Astrocyte of the hippocampus (primary cell): ENCODE data around the gene MAP4K2.
"Not testable (repeated sequence)": the region's sequence is repeated elsewhere in the genome, so short reads cannot be mapped to it uniquely, and the experiment has no call there.

Experiments used
- DNase-seq: peaks from one replicate; pipeline ENCODE4 v3.0.0; 2011; ENCODE audit warnings: low read depth, low spot score

The MAP4K2 gene

DNA sequence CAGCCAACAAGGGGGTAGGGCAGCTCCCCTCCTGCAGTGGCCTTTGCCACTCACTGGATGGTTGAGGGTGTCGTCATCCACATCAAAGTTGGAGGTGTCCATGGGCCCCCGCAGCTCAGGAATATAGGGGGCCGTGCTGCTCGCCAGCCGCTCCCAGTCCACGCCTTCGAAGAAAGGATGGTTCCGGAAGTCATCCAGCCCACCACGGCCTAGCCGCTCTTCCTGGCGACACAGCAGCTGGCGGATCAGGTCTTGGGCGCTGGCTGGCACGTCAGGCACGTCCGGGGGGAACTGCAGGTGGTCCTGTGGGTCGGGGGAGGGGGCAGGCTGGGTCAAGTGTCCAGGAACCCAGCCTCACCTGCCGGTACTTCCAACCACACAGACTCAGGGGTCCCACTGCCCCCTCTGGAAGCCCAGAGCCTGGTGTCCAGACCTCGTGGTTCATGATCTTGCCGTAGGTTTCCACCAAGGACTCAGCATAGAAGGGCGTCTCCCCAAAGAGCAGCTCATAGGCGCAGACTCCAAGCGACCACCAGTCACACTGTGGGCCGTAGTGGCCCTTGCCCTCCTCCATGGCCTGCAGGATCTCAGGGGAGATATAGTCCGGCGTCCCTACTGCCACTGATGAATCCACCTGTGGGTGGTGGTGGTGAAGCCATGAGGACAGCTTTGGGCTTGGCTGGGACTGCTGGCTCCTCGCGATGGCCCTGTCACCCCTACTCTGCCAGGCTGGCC, 35.8 kb upstream of the MAP4K2 start:
- DNase-seq, result no peak

DNA sequence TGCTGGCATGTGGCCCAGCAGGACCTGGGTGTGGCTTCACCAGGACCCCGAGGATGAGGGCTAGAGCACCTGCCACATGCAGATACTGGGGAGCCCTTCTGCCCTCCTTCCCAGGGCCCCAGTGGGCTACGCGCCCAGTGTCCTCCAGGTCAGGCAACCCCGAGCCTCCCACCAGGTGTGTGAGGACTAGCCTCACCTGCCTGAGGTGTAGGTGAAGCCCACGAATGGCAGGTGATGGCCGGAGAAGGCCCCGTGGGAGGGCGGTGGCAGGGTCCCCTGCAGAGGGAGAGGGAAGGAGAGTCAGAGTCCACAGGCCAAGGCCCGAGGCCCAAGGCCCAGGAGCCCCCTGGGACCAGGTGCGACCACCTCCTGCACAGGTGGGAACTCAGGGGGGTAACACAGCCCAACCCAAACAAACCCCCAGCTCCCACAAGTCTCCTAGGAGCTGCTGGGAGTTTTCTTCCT, 34.9 kb upstream of the MAP4K2 start:
- no peak for DNase-seq

DNA sequence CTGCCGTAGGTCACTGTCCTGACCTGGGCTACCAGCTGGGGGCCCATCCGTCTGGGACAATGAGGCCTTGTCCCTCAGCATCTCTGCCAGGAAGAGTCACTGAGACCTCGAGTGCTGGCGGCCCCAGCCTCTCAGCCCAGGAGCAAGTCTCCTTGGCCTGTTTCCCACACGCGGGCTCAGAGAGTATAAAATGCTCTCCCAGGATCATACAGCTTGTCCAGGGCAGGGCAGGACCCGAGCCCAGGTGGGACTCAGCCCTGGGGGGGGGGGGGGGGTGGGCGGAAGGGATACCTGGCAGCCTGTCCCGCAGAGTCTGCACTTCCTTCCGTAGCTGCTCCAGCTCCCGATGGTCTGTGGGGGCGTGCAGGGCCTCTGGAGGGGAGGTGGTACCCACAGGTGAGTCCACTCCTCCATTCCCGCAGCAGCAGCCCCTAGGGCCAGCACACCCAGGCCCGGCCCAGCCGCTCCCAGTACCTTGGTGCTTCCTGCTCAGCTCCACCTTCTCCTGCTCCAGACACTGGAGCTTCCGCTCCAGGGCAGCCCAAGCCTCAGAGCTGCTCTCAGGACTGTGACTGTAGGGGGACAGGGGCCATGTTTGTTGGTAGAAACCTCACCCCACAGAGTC, 33.5 kb upstream of the MAP4K2 start:
- DNase-seq, result no peak

DNA sequence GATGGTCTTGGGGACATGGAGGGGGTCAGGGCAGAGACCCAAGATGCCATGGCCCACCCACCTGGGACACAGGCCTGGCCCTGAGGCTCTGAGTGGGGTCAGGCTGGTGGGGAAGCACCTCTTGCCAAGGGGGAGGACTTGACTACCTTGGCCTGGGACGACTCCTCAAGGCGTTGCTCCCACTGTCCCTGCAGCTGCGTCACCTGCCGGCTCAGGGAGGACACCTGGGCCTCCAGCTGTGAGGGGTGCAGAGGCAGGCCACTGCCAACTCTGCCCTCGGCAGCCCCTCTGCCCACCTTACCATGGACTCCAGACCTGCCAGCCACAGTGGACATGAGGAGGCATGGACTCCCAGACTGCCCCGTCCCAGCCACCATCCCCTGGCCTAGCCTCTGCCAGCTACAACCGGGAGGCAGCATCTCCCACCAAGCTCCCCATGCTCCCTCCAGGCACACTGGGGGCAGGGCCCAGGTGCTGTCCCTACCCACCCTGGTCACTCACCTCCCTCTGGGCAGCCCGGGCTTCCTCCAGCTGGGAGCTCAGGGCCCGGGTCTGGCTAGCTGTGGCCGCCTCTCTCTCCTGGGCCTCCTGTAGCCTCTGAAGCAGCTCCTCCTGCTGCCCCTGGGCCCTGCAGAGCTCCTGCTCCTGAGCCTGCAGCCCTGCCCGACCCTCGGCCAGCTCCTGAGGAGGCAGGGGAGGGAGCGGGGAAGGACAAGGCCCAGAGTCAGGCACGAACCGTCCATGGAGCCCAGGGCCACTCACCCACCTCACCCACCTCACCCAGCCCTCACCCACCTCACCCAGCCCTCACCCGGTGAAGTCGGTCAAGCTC, 32.8 kb upstream of the MAP4K2 start:
- DNase-seq, result no peak

DNA sequence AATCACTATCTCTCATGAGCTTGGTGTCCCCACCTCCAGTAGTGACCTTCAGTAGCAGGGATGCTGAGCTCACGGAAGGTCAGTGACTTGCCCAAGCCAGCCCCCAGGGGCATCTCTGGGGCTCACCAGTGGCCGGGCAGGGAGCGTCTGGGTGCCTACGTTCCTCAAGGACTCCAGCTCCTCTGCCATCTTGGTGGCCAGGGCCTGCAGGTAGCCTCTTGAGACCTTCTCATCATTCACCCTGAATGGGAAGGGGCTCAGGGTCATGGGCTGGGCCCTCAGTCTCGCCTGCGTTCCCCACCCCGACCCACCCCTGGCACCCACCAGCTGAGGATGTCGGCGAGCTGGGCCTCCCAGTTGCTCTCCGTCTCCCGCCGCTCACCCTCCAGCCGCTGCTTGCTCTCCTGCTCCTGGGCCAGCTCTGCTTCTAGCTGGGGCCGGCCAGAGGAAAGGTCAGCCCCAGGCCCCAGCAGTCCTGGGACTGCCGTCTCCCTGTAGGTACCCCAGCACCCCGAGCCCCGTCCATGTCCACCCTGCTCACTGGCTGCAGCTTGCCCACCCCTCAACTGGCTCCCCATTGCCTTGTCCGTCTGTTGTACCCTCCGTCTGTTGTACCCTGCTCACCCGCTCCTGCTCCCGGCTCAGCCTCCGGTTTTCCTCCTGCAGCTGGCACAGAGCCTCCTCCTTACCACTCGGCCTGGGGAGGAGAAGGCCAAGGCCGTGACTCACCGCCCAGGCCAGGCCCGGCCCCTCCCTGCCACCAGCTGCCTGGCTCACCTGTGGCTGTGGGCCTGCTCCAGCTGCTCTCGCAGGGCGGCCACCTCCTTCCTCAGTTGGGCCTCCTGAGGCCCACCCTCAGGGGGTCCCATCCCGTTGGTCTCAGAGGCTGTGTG, 32.0 kb upstream of the MAP4K2 start:
- peak; percentile 91 for DNase-seq

DNA sequence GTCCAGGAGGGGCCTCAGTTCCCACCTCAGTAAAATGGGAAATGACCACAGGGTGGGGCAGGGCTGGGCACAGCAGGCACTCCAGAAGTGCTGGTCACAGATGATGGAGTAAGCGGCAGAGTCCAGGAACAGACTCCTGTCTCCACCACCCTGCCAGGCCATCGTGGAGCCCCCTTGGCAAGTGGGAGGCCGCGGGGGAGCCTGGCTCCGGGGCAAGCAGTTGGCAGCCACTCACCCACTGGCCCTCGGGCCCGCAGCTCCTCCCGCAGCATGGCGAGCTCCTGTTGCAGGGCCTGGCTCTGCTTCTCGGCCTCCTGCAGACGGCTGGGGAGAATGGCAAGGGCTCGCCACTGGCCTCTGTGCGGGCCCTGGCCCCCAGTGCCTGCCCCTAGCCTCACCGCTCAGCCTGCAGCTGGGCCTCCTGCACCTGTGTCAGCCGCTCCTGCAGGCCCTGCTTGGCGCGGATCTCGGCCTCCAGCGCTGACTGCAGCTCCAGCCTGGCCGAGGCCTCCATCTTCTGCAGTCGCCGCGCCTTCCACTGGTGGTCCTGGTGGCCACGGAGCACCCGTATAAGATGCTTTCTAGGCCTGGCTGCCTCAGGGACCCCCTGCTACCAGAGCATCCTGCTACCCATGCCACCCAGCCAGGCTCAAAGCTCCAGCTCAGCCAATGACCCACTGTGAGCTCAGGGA, 31.2 kb upstream of the MAP4K2 start:
- DNase-seq, result no peak

DNA sequence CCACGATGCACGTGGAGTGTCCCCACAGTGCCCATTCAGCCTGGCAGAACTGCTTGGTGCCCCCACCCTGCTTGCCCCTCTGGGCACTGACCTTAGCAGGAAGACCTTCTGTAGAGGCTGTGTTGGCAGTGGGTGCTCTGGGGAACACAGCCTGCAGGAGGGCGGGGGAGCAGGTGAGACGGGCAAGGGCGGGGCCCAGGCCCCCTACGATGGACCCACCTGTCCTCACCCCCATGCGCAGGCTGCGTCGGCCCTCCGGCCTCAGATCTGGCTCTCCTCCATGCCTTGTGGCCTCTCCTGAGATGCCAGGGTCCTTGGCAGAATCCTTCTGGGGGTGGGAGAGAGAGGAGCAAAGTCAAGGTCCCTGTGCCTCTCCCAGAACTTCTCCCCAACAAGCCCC, 30.5 kb upstream of the MAP4K2 start:
- no peak for DNase-seq

DNA sequence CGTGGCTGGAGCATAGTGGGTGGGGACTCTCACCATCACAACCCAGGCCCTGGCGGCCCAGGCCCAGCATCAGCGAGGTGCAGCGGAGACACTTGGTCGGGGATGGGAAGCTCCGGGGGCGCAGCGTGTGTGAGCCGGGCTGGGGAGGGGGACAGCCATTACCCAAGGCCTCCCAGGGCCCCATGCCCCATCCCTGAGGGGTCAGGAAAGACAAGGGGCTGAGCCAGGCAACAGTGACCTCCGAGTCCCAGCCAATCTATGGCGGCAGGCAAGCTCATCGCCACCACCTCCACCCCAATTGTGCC, 30.1 kb upstream of the MAP4K2 start:
- DNase-seq, result no peak

DNA sequence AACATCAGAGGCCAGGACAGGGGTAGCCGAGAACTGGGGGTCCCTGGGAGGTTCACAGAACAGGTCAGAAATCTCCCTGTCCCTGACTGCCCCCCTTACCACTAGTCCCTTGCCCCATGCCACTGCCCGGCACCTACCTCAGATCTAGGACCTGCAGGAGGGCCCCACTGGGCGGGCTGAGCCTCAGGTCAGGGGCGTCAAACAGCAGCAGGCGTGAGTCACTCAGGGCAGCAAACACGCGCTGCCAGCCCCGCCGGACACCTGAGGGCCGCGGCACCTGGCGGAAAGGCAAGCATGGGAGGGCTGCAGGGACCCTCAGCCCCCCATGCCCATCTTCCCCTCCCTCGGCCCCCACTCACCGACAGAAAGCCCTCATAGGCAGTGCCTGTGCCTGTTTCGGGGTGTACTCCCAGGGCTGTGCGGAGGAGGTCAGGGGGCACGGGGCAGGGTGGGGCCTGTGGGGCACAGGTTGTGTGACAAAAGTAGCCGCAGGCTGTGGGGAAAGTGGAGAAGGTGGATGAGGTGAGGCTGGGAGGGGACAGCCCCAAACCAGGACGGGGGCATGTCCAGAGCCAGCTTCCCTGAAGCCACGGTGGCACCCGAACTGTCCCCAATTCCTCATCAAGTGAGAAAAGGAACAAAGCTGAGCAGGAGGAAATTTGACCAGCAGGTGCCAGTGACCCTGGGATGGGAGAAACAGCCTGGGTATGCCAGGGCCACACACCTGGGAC, 29.6 kb upstream of the MAP4K2 start:
- no peak for DNase-seq

DNA sequence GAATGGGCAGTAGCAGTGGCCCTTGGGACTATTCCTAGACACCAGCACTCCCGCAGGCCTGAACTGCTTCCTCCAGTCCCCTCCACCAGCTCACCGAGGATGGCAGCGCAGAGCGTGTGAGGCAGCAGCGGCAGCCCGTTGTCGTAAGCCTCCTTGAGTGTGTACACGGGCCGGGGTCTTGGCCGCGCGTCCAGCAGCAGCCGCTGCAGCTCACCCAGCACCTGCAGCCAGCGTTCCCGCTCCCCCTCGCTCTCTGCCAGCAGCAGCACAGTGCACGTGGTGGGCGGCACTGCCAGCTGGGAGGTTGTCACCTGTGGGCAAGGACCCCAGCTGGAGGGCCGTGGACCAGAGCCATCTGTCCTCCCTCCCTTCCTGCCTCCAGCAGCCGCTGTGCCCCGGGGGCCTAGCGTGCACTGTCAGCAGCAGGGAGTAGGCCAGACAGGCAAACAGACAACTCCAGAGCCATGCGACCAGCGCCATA, 28.4 kb upstream of the MAP4K2 start:
- no peak for DNase-seq

DNA sequence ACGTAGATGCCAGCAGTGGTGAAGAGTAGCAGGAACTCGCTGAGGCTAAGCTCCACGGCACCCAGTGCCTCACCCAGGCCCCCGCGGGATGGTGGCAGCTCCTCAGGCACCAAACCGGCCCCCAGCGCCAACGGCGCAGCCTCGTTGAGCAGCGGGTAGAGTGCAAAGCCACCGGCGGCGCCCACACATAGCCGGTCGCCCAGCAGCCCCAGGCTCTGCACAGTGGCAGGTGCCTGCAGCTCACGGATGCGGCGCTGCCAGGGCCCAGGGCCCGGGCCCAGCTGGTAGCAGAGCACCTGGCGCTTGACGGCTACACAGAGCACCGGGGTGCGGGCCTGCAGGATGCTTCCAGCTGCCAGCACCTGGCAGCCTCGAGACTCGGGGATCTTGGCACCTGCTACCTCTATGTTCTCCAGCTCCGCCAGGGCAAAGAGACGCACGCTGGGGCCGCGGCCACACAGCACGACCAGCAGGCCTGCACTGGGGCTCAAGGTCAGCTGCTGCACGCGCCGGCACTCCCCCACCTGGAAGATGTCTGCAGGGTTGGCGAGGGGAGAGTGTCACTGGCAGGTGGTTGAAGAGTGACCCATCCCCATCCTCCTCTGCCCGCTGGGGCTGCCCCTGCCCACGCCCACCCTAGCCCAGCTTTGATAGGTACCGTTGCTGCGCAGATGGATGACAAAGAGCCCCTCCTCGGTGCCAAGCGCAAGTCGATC, 26.7 kb upstream of the MAP4K2 start:
- DNase-seq, result no peak

DNA sequence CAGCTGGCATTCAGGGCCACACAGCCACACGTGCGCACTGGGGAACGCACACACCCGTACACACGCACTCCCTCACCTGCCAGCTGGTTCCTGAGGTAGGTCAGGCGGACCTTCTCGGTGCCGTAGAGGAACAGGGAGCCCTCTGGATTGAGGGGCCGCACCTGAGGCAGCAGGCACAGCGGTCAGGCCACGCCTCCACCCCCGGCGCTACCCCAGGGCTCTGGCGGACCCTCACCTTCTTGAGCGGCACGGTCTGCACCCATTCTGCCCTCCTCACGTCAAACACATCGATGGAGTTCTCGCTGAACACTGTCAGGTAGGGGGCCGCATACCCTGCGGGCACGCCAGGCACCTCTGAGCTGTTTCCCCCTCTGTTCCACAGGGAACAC, 24.4 kb upstream of the MAP4K2 start:
- no peak for DNase-seq

DNA sequence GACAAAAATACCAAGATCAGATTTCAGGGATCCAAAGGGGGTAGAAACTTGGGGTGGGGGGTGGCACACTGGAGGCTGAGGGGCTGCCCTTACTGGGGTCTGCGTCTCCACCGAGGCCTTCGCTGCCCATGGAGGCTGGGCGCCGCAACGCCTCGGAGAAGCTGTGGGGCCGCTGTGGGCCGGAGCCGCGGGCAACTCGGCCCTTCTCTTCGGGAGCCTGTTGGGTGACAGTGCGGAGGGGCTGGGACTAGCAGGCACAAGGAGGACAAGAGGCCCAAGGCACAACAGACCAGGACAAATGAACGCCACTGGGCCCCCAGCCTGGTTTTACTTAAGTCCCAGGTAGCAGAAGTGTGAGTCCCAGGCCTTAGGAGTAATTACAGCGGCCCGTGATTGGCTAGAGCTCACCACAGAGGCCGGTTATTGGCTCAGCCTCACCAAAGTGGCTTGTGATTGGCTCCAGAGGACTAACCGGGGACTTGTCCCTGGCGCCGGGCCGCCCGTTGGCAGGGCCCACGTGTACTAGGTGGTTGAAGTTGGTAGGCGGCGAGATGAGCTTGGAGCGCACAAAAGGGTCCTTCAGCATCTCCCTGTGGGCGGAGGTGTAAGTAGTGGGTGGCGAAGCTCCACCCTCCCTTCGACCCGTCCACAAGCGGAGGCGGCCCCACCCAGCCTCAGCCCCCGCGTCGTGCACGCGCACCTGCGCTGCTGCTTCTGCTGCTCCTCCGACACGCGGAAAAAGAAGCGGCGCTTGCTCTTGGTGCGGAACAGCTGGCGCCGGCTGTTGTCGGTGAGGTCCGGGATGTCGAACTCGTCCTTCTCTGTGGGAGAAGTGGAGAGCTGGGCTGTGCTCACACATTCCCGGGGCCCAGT, 23.8 kb upstream of the MAP4K2 start:
- no peak for DNase-seq

DNA sequence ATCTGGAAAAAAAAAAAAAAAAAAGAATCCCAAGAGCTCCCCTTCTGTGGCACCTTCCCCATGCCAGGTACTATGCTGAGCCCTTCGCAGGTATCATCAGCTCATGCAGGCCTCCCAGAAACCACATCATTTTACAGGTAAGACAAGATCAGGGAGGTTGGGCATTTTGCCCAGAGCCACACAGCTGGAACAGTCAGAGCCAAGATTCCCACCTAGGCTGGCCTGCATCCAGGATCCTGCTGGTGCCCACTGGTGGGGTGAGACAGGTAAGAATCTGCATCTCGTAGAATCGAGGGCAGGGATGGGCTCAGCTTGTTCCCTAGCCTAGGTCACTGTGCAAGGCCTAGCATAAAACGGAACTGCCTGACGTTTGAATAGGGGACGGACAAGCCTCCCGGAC, 23.0 kb upstream of the MAP4K2 start:
- no peak for DNase-seq

DNA sequence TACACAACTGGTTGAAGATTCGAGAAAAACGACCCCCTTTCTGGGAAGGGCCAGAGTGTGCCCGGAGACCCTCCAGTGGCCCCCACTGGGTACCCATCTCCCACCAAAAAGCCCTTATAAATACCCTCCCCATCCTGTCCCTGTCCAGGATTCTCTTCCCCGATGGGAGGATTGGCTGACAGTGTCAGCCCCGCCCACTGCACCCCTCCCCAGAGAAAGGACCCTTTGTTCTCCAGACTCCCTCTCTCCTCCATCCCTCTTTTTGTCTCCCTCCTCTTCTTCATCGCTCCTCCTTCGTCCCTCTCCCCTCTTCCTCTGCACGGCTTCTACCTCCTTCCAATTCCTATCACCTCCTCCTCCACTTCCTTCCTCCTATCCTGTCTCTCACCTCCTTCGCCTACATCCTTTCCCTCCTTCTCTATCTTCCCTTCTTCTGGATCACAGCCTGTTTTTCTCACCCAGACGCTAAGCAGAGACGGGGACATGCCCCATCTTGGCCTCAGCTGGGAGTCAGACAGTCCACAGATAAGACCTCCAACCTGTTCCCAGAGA, 20.6 kb upstream of the MAP4K2 start:
- DNase-seq, result no peak

DNA sequence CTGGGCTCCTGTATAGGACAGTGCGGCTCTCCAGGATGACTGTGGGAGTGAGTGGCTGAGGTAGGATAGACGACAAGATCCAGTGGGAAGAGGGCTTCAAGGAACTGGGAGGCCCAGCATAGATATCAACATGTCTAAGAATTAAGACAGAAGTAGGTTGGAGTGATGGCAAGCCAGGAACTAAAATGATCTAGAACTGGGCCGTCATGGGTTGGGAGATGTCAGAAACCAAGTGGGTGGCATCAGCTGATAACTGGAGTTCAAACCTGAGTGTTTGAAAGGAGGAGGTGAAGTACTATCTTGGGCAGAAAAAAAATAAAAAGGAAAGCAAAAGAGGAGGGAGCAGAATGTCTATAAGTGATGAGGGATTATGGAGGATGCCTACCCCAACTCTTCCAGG, 14.5 kb upstream of the MAP4K2 start:
- no peak for DNase-seq

DNA sequence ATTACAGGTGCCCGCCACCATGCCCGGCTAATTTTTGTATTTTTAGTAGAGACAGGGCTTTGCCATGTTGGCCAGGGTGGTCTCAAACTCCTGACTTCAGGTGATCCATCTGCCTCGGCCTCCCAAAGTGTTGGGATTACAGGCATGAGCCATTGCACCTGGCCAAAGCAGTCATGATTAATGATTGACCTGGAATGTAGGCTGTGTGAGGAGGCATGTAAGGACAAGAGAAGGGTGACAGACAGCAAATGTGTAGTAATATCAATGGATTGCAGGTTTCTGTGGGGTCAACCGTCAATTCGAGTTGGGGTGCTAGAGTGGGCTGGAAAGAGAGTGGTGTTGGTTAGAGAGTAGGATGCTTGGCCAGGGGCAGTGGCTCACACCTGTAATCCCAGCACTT, 12.4 kb upstream of the MAP4K2 start:
- DNase-seq, result not testable (repeated sequence)

DNA sequence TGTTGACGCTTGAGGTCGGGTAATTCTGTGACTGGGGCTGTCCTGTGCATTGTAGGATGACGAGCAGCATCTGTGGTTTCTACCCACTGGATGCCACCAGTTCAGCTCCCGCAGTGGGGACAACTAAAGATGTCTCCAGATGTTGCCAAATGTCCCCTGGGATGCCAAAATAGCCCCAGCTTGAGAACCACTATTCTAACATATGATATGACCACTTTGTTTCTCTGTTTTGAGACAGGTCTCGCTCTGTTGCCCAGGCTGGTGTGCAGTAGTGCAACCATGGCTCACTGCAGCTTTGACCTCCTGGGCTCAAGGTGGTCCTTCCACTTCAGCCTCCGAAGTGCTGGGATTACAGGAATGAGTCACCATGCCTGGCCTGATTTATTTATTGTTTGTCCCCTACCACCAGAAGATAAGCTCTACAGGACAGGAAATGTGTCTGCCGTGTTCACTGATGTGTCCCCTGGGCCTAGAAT, 11.7 kb upstream of the MAP4K2 start:
- DNase-seq, result no peak
